Cardiac fibroblast (primary cell): ENCODE data around the gene SH3RF3.

Experiments
- DNase-seq, 2 donors: peaks; one replicate each; pipeline versions ENCODE4 v3.0.0 to v3.0.0-alpha.2; 2010; ENCODE audit warnings: low read depth in 2 of 2
- H3K4me3 ChIP-seq, 2 donors: replicated peaks in 1 of 2; 1 replicate in 1 of 2; 2 replicates in 1 of 2; pipeline ENCODE4 v1.5.1; 2011; ENCODE audit warnings: low read depth in 2 of 2, low read length in 2 of 2, mild to moderate bottlenecking in 2 of 2, moderate library complexity in 1 of 2
- CTCF ChIP-seq: IDR thresholded peaks from one replicate; pipeline ENCODE4 v1.5.1; 2011; ENCODE audit warnings: low read depth, mild to moderate bottlenecking, low read length, inconsistent platforms

Gene SH3RF3

GRCh38 chr2:109212836-109213563 lies 84.0 kb downstream of the SH3RF3 start:
- no peak overlapping the region for H3K4me3 ChIP-seq
- no peak for DNase-seq
- TF ChIP-seq CTCF: no peak

- H3K4me3 ChIP-seq: no peak overlapping the region
- DNase-seq: peak; percentile 87 to 94
- no peak for TF ChIP-seq CTCF
Measured at GRCh38 chr2:109213646-109214433, 84.8 kb downstream of the SH3RF3 start.

- H3K4me3 ChIP-seq: no peak overlapping the region
- TF ChIP-seq CTCF: no peak
- DNase-seq: no peak
Measured at GRCh38 chr2:109214651-109215371, 85.8 kb downstream of the SH3RF3 start.

- no peak for TF ChIP-seq CTCF
- H3K4me3 ChIP-seq: no peak overlapping the region
- no peak for DNase-seq
Measured at GRCh38 chr2:109215866-109216265, 86.9 kb downstream of the SH3RF3 start.

- H3K4me3 ChIP-seq: no peak overlapping the region
- DNase-seq: no peak
- no peak for TF ChIP-seq CTCF
Measured at GRCh38 chr2:109216332-109216731, 87.3 kb downstream of the SH3RF3 start.

GRCh38 chr2:109217362-109218086 lies 88.5 kb downstream of the SH3RF3 start:
- H3K4me3 ChIP-seq: no peak overlapping the region
- no peak for TF ChIP-seq CTCF
- DNase-seq: peak; percentile 35 to 91
